Uterus (tissue), 4 donors: ENCODE measurements around the gene ATXN7L1. TPM values are rescaled to one million over a fixed set of nuclear protein-coding genes. Genes with fewer than 3 reads are reported as not detected.

Experiments
- DNase-seq, 2 donors: peaks; one replicate each; pipeline ENCODE4 v3.0.0-alpha.2; 2019 to 2020
- H3K27ac ChIP-seq, 2 donors: fragments of 200-600 bp; sonication (generic); 1 replicate in 1 of 2; 2 replicates in 1 of 2; pipeline ENCODE4 v1.5.1; 2016 to 2018
- H3K27me3 ChIP-seq, 2 donors: fragments of 200-600 bp; sonication (generic); one replicate each; pipeline ENCODE4 v1.5.1; 2018 to 2019; ENCODE audit warnings: control low read depth in 1 of 2
- H3K36me3 ChIP-seq, 2 donors: fragments of 200-600 bp; sonication (generic); one replicate each; pipeline ENCODE4 v1.5.1; 2019; ENCODE audit warnings: control low read depth in 1 of 2
- H3K4me1 ChIP-seq, 2 donors: fragments of 200-600 bp; sonication (generic); one replicate each; pipeline ENCODE4 v1.5.1; 2018 to 2019; ENCODE audit warnings: control low read depth in 1 of 2
- H3K4me3 ChIP-seq, 2 donors: fragments of 200-600 bp; sonication (generic); 1 replicate in 1 of 2; 2 replicates in 1 of 2; pipeline ENCODE4 v1.5.1; 2018 to 2019; ENCODE audit warnings: mild to moderate bottlenecking in 1 of 2
- H3K9me3 ChIP-seq, 2 donors: fragments of 200-600 bp; sonication (generic); one replicate each; pipeline ENCODE4 v1.5.1; 2019; ENCODE audit warnings: control low read depth in 1 of 2
- POLR2A ChIP-seq, 2 donors: fragments of 450-650 bp; IDR thresholded peaks; one replicate each; pipeline ENCODE4 v1.6.1; 2016; ENCODE audit warnings: antibody characterized with exemption in 2 of 2, mild to moderate bottlenecking in 1 of 2, moderate library complexity in 1 of 2
- intact Hi-C: fragments of 100-400 bp; cut with DNase I; formaldehyde crosslinking; loops from one replicate; pipeline ENCODE4 v1.15.1; 2023; ENCODE audit warnings: low total_unique reads
- total RNA-seq, 4 donors: library from RNA; depleted of rRNA in 3 of 4; stranded (reverse); fragments of >200 nt in 3 of 4; gene quantifications; one replicate each; pipeline versions ENCODE4 v1.1.0 to v1.2.4, GENCODE V29; 2014 to 2023
- TF ChIP-seq, protein P1 (sequence below), 4 experiments: fragments of 200-600 bp in 2 of 4; fragments of 450-650 bp in 2 of 4; sonication (generic) in 2 of 4; IDR thresholded peaks; one replicate each; pipeline ENCODE4 v1.5.1; 2016 to 2019; ENCODE audit warnings: antibody characterized with exemption in 4 of 4, mild to moderate bottlenecking in 2 of 4, moderate library complexity in 1 of 4
- donor health status: DM: yes; HTN: yes; CAD: no.

The ATXN7L1 gene
- total RNA-seq, 4 donors from 2014 or later, result 4.4 to 22.4 (median 11.0) TPM

DNA sequence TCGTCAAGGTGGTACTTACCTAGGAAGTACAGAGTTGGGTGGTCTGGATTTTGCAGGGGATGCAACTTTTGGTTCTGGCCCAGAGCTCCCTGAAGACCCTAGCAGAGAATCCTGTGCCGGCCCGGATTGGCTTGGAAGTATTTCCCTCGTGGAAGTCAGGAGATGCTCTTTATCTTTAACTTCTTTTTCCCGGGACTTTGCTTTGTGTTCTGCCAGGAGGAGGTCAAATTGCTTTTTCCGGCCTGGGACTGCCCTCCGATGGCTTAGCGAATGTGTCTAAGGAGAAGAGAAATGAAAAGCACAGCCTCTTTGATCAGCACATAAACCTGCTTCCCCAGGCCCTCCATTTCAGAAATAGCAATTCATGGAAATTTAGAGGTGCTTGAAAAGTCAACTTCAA is 238.1 kb downstream of the ATXN7L1 start:
- Histone ChIP-seq H3K4me1 (no peaks in the 10 kb centered on the region), H3K4me3 (no peak overlapping the region), H3K27me3 (no peaks in the 10 kb centered on the region), H3K9me3 (no peaks in the 10 kb centered on the region), H3K27ac (no peak overlapping the region), H3K36me3 (no peaks in the 10 kb centered on the region)
- no peak for DNase-seq
- intact Hi-C loops, result no loop called here
- TF ChIP-seq, protein P1, sequence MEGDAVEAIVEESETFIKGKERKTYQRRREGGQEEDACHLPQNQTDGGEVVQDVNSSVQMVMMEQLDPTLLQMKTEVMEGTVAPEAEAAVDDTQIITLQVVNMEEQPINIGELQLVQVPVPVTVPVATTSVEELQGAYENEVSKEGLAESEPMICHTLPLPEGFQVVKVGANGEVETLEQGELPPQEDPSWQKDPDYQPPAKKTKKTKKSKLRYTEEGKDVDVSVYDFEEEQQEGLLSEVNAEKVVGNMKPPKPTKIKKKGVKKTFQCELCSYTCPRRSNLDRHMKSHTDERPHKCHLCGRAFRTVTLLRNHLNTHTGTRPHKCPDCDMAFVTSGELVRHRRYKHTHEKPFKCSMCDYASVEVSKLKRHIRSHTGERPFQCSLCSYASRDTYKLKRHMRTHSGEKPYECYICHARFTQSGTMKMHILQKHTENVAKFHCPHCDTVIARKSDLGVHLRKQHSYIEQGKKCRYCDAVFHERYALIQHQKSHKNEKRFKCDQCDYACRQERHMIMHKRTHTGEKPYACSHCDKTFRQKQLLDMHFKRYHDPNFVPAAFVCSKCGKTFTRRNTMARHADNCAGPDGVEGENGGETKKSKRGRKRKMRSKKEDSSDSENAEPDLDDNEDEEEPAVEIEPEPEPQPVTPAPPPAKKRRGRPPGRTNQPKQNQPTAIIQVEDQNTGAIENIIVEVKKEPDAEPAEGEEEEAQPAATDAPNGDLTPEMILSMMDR (IDR thresholded peaks at IDR 0.05), result no peak
- TF ChIP-seq POLR2A (IDR thresholded peaks at IDR 0.05), result no peak

DNA sequence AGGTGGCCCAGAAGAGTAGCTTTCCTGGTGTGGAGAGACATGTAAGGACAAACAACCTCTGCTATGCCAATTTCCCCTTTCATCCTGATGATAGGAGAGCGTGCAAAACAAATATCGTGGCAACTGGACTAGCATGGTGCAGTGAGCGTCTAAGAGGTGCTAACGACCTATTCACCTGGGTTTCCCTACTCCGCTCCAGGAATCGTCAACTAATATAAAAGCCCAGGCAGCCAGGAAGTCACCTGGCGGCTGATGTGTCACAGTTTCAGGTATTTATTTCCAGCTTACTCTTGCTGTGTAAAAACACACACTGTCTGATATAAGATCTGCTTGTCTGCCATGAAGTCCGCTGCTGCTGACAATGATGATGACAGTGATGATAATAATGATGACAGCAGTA is 238.6 kb downstream of the ATXN7L1 start:
- Histone ChIP-seq H3K27me3 (no peaks in the 10 kb centered on the region), H3K4me1 (no peaks in the 10 kb centered on the region), H3K9me3 (no peaks in the 10 kb centered on the region), H3K4me3 (no peak overlapping the region), H3K27ac (no peak overlapping the region), H3K36me3 (no peaks in the 10 kb centered on the region)
- TF ChIP-seq, protein P1 (IDR thresholded peaks at IDR 0.05), result no peak
- TF ChIP-seq POLR2A (IDR thresholded peaks at IDR 0.05), result no peak
- DNase-seq, result no peak
- intact Hi-C loops, result no loop called here

DNA sequence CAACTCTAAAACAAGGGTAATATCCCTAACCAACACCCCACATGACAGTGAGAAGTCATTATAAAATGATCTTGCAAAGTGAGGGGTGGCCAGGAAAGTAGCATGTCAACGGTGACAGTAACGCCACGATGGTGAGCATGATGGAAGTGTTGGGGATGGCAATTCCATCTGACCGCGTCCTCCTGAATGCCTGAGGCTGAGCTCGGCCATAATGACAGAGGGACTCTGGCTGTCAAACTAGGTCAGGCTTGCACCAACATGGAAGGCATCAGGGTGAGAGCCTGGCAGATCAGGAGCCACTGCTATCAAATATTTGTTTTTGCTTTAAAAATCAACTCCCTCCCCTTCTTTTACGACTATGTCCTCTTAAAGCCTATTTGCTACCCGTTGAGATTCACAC is 239.4 kb downstream of the ATXN7L1 start:
- H3K36me3 ChIP-seq, result no peaks in the 10 kb centered on the region
- H3K27me3 ChIP-seq, result no peaks in the 10 kb centered on the region
- no peak for DNase-seq
- intact Hi-C loops, result no loop called here
- TF ChIP-seq, protein P1 (IDR thresholded peaks at IDR 0.05), result no peak
- TF ChIP-seq POLR2A (IDR thresholded peaks at IDR 0.05), result no peak
- H3K4me1 ChIP-seq, result no peaks in the 10 kb centered on the region
- H3K4me3 ChIP-seq, result no peak overlapping the region
- H3K27ac ChIP-seq, result no peak overlapping the region
- no peaks in the 10 kb centered on the region for H3K9me3 ChIP-seq

DNA sequence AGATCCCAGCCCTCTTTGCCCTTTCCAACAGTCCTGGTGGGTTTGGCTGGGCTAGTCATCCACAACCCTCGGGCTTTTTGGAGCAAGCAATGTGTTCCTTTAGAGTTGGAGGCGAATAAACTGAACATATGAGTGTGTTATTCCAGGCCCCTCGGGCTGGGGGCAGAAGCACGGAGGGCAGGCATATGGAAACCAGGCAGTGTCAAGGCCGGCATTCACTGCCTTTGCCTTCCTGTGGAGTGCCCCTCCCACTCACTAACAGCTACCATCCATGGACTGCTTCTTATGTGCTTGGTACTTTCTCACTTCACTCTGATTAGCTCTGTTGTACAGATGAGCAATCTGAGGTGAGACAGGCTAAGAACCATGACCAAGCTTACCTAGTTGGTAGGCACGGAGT is 241.2 kb downstream of the ATXN7L1 start:
- Histone ChIP-seq H3K9me3 (no peaks in the 10 kb centered on the region), H3K36me3 (no peaks in the 10 kb centered on the region), H3K27ac (no peak overlapping the region), H3K4me1 (no peaks in the 10 kb centered on the region), H3K27me3 (no peaks in the 10 kb centered on the region), H3K4me3 (no peak overlapping the region)
- no peak for TF ChIP-seq POLR2A (IDR thresholded peaks at IDR 0.05)
- TF ChIP-seq, protein P1 (IDR thresholded peaks at IDR 0.05), result no peak
- DNase-seq, result no peak
- intact Hi-C loops, result no loop called here

DNA sequence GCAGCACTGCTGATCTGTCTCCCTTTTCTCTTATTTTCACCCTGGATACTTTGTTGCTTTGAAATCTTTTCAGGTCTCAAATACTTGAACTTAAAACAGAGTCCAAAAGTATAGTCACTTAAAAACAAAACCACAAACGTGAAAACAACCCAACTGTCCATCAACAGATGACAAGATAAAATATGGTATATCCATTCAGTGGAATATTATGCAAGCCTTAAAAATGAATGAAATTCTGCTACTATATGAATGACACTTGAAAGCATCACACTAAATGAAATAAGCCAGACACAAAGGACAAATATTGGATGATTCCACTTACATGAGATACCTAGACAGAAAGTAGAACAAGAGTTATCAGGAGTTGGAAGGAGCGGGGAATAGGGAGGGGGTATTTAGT is 250.4 kb downstream of the ATXN7L1 start:
- Histone ChIP-seq H3K27ac (no peak overlapping the region), H3K27me3 (no peaks in the 10 kb centered on the region), H3K36me3 (no peaks in the 10 kb centered on the region), H3K4me3 (no peak overlapping the region), H3K4me1 (no peaks in the 10 kb centered on the region), H3K9me3 (no peaks in the 10 kb centered on the region)
- DNase-seq, result no peak
- TF ChIP-seq, protein P1 (IDR thresholded peaks at IDR 0.05), result no peak
- no peak for TF ChIP-seq POLR2A (IDR thresholded peaks at IDR 0.05)
- intact Hi-C loops, result no loop called here
